ENCODE measurements around the gene KCNA1. TPM values are rescaled to one million over a fixed set of nuclear protein-coding genes. Genes with fewer than 3 reads are reported as not detected.

Gene KCNA1
- total RNA-seq, 2 donors from 2014 or later: 0.05 to 0.07 TPM

- no peaks in the 10 kb centered on the region for H3K9me3 Mint-ChIP-seq
- H3K27me3 Mint-ChIP-seq (ENCODE audit: low read depth): peaks cover 63% of the 10 kb centered on the region
- no peaks in the 10 kb centered on the region for H3K4me1 Mint-ChIP-seq (ENCODE audit: low read depth)
- ATAC-seq (replicated peaks in 1 of 2) (no peak), DNase-seq (no peak)
- no peak overlapping the region for H3K4me3 Mint-ChIP-seq
- H3K27ac Mint-ChIP-seq: no peak overlapping the region
- H3K36me3 Mint-ChIP-seq (ENCODE audit: insufficient read depth in 2 of 2): no peaks in the 10 kb centered on the region
Measured at GRCh38 chr12:4957761-4958160, 48.1 kb downstream of the KCNA1 start.

- H3K27me3 Mint-ChIP-seq (ENCODE audit: low read depth): peaks cover 53% of the 10 kb centered on the region
- DNase-seq (no peak), ATAC-seq (replicated peaks in 1 of 2) (no peak)
- no peaks in the 10 kb centered on the region for H3K36me3 Mint-ChIP-seq (ENCODE audit: insufficient read depth in 2 of 2)
- no peaks in the 10 kb centered on the region for H3K4me1 Mint-ChIP-seq (ENCODE audit: low read depth)
- no peak overlapping the region for H3K27ac Mint-ChIP-seq
- no peak overlapping the region for H3K4me3 Mint-ChIP-seq
- no peaks in the 10 kb centered on the region for H3K9me3 Mint-ChIP-seq
Measured at GRCh38 chr12:4958697-4959375, 49.1 kb downstream of the KCNA1 start.

GRCh38 chr12:4959381-4959780 is 49.7 kb downstream of the KCNA1 start:
- Mint-ChIP-seq H3K4me1 (ENCODE audit: low read depth) (no peaks in the 10 kb centered on the region), H3K36me3 (ENCODE audit: insufficient read depth in 2 of 2) (no peaks in the 10 kb centered on the region), H3K9me3 (no peaks in the 10 kb centered on the region), H3K27ac (no peak overlapping the region), H3K4me3 (no peak overlapping the region), H3K27me3 (ENCODE audit: low read depth) (peaks cover 58% of the 10 kb centered on the region)
- ATAC-seq (replicated peaks in 1 of 2): no peak
- DNase-seq: no peak

- H3K4me3 Mint-ChIP-seq: no peak overlapping the region
- ATAC-seq (replicated peaks in 1 of 2) (no peak), DNase-seq (no peak)
- H3K9me3 Mint-ChIP-seq: no peaks in the 10 kb centered on the region
- no peaks in the 10 kb centered on the region for H3K4me1 Mint-ChIP-seq (ENCODE audit: low read depth)
- no peak overlapping the region for H3K27ac Mint-ChIP-seq
- H3K36me3 Mint-ChIP-seq (ENCODE audit: insufficient read depth in 2 of 2): no peaks in the 10 kb centered on the region
- peaks cover 61% of the 10 kb centered on the region for H3K27me3 Mint-ChIP-seq (ENCODE audit: low read depth)
Measured at GRCh38 chr12:4960030-4960429, 50.3 kb downstream of the KCNA1 start.

GRCh38 chr12:4960547-4960946 is 50.8 kb downstream of the KCNA1 start:
- ATAC-seq (replicated peaks in 1 of 2) (no peak), DNase-seq (no peak)
- Mint-ChIP-seq H3K27me3 (ENCODE audit: low read depth) (peaks cover 56% of the 10 kb centered on the region), H3K27ac (no peak overlapping the region), H3K4me1 (ENCODE audit: low read depth) (no peaks in the 10 kb centered on the region), H3K9me3 (no peaks in the 10 kb centered on the region), H3K4me3 (no peak overlapping the region), H3K36me3 (ENCODE audit: insufficient read depth in 2 of 2) (no peaks in the 10 kb centered on the region)

- H3K36me3 Mint-ChIP-seq (ENCODE audit: insufficient read depth in 2 of 2): no peaks in the 10 kb centered on the region
- DNase-seq: no peak
- no peaks in the 10 kb centered on the region for H3K9me3 Mint-ChIP-seq
- no peak for ATAC-seq (replicated peaks in 1 of 2)
- no peaks in the 10 kb centered on the region for H3K4me1 Mint-ChIP-seq (ENCODE audit: low read depth)
- peaks cover 48% of the 10 kb centered on the region for H3K27me3 Mint-ChIP-seq (ENCODE audit: low read depth)
- H3K27ac Mint-ChIP-seq: no peak overlapping the region
- no peak overlapping the region for H3K4me3 Mint-ChIP-seq
Measured at GRCh38 chr12:4961311-4961710, 51.6 kb downstream of the KCNA1 start.

GRCh38 chr12:4962539-4963486 is 53.1 kb downstream of the KCNA1 start:
- H3K27me3 Mint-ChIP-seq (ENCODE audit: low read depth): peaks cover 48% of the 10 kb centered on the region
- no peak overlapping the region for H3K4me3 Mint-ChIP-seq
- H3K36me3 Mint-ChIP-seq (ENCODE audit: insufficient read depth in 2 of 2): no peaks in the 10 kb centered on the region
- H3K27ac Mint-ChIP-seq: no peak overlapping the region
- no peaks in the 10 kb centered on the region for H3K9me3 Mint-ChIP-seq
- no peaks in the 10 kb centered on the region for H3K4me1 Mint-ChIP-seq (ENCODE audit: low read depth)
- no peak for DNase-seq
- ATAC-seq (replicated peaks in 1 of 2): no peak

Other genes starting within 250 kb of the KCNA1 start
- 1 to 10 TPM; 1.5 to 1.7 TPM for gene GALNT8, start 189.5 kb upstream of the KCNA1 start, total RNA-seq
- gene KCNA5, start 134.0 kb downstream of the KCNA1 start, total RNA-seq: not detected